GM18519 (cell line): ENCODE results near the gene ELOVL5.
A peak's percentile ranks its signal among the peaks of the same experiment; 100 is the strongest.
"Not testable (repeated sequence)": the region's sequence is repeated elsewhere in the genome, so short reads cannot be mapped to it uniquely, and the experiment has no call there.

Experiments used
- ATAC-seq: cut with Tn5 transposase; IDR thresholded peaks from one replicate; pipeline ENCODE4 v1.9.1; 2021; ENCODE audit warnings: mild to moderate bottlenecking, moderate library complexity; ENCODE audit not compliant: unreplicated experiment, low FRiP score

The ELOVL5 gene

DNA sequence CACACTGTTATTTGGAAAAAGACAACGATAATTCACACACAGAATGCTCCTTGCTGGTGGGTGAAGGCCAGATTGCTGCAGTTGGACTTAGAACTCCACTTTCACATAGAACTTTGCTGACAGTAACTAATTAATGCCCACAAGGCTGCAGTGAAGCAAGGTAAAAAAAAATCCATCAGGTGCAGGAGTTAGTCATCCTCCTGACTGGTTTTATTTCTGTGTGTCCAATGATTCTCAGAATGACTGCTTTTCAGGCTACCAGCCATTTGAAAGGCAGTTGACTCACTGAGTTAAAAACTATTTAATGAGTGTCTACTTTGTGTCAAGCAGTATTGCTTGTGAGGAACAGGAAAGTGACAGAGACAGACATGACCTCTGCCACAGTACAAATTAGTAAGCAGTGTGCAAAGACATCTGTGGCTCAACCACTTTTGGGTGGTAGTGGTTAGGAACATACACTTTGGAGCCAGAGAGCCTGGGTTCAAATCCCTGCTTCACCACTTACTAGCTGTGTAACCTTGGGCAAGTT is 41.9 kb downstream of the ELOVL5 start:
- peak; percentile 70 for ATAC-seq

DNA sequence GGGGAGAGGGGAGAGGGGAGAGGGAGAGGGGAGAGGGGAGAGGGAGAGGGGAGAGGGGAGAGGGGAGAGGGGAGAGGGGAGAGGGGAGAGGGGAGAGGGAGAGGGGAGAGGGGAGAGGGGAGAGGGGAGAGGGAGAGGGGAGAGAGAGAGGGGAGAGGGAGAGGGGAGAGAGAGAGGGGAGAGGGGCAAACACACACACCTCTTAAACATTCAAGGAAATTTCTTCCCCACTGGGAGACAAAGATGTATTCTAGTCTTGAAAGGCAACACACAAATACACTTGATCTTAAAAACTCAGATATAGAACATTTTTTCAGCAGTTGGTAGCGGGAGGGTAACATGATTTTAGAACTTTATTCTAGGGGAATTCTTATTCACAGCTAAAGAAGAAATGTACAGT is 42.5 kb downstream of the ELOVL5 start:
- ATAC-seq = not testable (repeated sequence)

DNA sequence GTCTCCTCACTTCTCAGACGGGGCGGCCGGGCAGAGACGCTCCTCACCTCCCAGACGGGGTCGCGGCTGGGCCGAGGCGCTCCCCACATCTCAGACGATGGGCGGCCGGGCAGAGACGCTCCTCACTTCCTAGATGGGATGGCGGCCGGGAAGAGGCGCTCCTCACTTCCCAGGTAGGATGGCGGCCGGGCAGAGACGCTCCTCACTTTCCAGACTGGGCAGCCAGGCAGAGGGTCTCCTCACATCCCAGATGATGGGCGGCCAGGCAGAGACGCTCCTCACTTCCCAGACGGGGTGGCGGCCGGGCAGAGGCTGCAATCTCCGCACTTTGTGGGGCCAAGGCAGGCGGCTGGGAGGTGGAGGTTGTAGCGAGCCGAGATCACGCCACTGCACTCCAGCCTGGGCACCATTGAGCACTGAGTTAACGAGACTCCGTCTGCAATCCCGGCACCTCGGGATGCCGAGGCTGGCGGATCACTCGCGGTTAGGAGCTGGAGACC is 43.2 kb downstream of the ELOVL5 start:
- not testable (repeated sequence) for ATAC-seq

DNA sequence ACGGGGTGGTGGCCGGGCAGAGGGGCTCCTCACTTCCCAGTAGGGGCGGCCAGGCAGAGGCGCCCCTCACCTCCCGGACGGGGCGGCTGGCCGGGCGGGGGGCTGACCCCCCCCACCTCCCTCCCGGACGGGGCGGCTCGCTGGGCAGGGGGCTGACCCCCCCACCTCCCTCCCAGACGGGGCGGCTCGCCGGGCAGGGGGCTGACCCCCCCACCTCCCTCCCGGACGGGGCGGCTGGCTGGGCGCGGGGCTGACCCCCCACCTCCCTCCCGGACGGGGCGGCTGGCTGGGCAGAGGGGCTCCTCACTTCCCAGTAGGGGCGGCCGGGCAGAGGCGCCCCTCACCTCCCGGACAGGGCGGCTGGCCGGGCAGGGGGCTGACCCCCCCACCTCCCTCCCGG is 43.8 kb downstream of the ELOVL5 start:
- ATAC-seq = not testable (repeated sequence)

DNA sequence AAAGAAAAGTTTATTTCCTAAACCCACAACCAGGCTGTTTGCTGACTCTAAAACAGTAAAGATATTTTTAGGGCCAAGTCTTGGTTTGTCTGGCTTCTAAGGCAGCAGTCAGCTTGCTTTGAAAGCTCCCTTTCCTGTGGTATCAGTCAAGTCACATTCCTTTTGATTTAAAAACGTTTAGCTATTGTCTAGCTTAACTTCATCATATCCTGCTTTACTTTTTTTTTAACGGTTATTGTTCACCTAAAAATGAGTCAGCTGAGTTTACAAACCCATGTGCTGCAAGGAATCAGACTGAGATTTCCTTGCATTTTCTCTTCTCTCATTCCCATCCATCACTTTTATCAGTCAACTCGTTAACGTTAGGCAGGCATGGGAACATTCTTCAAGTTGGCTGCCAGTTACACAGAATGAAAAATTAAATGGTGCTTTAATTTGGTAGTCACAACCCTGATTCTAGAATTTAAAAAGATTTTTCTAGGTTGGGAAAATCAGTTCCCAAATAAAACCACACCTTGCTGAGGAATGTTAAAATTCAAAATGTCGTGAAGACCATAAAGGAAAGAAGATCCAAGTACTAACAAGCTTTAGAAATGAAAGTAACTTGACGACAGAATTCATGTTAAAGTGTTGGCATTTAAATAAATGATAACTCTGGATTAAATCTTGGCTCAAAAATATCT is 45.9 kb downstream of the ELOVL5 start:
- no peak for ATAC-seq

DNA sequence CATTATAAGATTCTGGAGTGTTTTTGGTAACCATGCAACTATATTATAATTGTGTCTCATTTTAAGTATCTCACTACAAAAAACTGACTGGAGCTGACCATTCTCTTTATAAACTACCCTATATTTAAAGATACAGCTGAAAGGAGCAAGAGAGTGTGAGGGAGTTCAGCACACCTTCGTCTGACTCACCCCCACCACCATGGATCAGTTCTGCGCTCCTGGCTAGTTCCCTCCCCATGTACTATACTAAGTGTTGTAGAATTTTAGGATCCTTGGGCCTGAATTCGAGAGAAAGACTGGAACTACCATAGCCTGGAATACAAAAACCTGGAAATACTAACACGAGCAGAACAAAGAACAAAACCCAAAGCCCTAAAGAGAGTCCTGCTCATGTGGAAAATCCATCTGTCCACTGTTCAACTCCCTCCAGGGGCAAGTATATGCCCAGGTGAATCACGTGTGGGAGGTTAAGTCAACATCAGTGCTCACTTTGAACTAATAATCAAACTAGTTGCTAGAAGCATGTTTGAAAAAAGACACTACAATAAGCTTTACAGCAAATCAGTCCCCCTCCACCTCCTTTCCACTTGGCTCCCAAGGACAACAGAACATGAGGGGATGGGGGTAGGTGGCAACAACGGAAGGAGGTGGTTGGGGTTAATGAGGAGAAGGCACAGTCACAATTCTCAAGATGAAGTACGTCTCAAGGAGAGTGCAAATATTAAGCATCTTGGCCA is 46.8 kb downstream of the ELOVL5 start:
- no peak for ATAC-seq

DNA sequence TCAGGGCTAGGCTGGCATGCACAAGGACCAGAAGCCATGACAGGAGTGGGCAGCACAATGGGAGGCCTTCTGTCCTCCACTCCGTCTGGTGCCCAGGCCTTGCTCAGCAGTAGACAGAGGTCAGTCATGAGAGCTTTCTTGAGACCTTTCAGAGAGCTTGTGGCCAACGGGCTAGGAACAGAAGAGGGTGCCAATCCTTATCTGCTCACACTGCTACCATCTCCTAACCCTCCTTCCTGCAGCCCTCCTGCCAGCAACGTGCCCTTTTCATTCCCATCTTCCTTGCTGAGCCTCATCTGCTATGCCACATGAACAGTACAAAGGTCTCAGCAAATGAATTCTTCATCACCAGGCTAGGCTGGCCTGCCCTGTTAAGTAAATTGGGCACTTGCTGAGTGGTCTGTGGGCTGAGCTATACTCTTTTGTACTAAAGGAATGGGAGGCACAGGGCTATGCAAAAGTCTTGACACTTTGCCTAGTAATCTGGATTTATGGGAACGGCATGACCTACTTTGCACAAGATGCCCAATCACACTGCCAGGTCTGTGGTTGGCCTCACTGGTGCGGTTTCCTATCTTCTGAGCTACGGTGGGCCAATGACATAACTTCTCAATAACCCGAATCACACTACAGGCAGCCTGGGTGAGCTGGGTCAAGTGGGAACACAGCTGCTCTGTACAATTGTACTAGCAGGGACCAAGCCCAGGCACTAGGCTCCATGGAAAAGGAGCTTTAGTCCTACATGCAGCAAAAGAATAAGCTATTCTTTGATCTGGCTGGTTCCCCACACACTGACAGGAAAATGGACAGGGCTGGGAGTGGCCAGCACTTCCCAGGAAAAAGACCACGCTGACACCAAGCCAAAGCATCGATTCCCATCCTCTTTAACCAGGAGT is 47.8 kb downstream of the ELOVL5 start:
- no peak for ATAC-seq

DNA sequence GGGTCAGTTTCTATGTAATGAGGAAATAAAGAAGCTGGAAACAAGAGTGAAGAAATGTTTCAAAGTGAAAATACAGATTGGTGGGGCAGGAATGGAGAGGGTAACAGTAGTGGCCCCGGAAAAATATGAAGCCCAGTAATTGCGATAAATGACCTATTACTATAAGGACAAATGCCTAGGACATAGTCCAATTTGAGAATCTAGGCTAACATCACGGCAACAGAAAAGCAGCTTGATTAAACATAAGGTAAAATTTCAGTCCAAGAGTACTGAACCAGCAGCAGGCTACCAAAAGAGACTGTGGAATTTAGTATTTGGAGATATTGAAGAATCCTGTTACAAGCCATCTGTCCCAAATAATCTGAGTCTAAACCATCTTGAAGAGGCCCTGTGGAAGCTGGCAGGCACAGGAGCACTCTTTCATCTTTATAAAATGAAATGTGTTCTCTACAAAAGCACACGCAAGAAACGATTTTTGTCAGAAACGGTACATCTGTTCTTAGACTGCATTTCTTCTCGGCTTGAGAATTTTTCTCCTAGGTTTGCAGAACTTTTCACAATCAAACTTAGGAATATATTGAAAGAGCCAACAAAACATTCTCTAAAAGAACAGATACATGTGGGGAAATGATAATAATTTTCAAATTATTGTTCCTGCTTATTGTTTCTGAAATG is 49.3 kb downstream of the ELOVL5 start:
- no peak for ATAC-seq

DNA sequence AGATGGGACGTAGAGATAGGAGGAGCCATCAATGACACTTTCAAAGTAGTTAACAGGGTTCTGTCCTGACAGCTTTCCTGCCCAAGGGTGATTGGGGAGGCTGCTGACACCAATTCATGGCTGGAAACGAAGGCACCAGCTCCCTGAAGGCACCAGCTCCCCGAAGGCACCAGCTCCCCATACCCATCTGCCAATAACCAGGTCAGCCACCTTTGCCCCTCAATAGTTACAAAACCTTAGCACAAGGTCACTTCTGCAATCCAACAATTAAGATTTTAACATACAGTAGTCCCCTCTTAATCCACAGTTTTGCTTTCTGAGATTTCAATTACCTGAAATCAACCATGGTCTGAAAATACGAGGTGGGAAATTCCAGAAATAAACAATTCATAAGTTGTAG is 51.7 kb downstream of the ELOVL5 start:
- no peak for ATAC-seq

DNA sequence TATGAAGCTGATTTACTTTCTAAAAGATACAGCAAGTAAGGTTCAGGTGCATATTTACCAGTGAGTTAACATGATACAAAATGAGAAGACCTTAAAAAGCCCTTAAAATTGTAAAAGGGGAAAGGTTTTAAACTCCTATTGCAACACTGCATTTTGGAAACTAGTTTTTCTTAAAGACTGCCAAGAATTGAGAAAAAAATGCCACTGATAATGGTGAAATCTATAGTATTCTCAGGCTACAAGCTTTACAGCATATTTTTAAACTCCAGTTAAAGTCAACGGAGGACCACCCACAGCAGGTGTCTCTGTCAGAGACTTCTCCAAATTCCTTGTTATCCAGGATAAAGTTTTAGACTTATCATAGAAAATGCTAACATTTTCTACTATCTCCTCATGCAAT is 53.6 kb downstream of the ELOVL5 start:
- no peak for ATAC-seq

DNA sequence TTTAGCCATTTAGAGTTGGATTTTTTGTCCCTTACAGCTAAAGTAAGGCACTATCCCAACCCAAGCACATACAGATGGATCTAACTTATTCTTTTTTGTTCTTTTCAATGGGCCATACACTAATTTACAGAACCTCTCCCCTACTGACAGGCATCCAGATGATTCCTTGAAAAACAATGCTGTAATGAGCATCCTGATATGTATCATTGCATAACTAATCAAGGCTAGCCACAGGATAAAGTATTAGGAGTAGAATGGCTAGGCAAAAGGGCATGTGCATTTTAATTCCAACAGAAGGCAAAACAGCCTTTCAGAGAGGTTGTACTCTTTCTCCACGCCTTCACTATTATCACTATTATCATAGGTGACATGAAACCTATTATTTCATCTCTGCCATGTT is 54.1 kb downstream of the ELOVL5 start:
- ATAC-seq = no peak

DNA sequence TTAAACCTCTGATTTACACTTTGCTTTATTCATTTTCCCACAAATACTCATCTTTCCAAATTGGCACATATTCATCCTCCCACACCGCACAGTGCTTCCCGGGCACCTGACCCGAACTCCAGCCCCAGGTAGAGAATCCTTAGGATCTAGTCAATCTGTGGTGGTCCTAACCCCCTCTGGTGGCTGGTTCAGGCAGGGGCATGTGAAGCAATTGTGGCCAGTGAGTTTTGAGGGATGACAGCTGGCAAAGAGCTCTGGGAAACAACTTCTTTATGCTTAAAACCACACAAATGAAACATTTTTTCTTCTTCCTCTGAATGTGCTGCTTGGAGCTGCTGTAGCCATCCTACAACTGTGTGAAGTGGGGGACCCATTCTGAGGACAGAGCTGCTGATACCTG is 54.7 kb downstream of the ELOVL5 start:
- ATAC-seq = no peak

DNA sequence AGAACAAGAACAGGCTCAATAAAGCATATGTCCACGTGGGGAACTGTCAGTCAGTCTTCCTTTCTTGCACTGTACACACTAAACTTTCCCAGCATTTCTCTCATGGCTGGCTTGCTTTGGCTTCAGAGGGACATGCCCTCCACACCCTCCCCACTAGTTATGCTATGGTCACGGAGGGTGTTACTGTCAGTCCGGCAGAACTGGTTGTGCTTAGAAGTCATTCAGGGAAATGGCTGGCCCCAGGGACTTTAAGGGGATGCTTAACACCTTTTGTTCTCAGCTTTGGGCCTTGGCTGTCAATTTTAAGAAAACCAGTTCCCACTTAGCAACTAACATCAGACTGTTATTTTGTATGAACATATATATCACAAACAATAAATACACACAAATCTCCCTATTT is 55.1 kb downstream of the ELOVL5 start:
- ATAC-seq = no peak

DNA sequence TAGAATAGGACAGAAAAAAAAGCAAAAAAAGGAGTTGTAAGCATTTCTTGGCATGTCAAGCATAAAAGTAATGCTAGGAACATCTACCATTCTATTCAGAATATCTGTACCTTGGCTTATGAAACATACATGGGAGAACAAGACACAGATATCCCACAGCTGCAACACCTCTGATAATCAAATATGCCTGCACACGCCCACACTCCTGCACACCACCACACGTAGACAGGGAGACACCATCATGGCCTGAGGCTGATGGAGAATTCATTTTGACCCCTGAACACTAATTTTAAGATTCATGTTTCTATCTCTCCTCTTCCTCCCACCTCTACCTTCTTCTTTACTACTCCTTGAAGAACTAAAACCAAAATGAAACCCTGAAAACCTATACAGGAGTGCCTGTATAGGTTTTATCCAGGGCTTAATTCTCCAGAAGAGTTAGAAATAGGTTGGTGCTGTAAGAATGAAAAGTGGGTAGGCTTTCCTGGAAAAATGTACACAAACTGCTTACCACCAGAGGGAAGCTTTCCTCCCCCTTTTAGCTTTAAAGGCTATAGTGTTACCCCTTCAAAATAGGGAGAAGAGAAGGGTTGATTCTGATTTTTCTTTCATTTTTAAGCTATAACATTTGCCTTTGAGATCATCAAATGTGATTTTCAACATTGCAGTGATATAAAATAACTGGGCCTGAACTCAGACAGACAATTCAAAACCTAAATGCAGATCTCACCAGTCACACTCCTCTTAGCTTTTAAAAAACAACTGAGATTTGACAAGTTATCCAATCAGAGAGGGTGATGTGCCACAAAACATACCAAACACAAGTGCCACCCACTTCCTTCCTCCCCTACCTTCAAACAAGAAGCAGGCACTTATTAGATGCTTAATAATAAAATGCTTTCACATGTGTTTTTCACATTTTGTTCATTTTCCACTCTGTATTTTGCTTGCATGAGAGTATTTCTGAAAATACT is 57.9 kb downstream of the ELOVL5 start:
- no peak for ATAC-seq

DNA sequence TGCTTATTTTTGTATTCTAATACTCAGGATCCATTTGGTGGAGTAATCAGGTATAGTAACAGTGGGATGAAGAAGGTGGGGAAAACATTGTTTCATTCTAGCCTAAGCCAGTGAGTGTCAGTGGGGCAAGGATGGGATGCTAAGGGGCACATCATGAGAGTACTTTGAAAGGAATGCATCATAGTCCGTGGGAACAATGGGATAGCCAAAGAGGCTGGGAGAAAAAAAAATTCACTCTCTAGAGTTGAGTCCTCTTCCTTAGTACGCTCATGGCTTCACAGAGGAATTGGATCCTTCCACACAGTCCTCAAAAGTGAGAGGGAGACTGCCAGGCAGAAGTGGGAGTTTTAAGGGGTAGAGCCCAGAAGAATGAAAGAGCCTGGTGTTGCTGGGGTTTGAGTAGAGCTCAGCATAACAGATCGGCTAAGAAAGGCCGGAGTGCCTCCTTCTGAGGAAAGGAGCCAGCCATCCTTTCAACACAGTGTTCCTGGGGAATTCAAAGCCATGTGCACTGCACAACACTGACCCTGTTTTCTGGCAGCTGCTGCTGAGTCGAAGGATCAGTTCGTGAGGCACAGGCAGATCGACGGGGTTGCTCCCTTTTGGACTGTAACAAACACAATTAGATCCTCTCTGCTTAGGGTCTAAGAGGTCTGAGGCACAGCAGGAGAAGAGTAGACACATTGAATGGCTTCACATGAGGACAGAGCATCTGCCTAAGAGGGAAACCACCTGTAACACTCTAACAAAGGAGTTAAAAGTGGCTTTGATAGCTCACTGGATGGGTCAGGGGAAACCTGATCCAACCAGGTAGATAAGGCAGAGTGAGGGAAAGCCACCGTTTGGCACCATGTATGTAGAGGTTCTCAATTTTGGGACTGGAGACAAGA is 61.2 kb downstream of the ELOVL5 start:
- ATAC-seq = no peak

DNA sequence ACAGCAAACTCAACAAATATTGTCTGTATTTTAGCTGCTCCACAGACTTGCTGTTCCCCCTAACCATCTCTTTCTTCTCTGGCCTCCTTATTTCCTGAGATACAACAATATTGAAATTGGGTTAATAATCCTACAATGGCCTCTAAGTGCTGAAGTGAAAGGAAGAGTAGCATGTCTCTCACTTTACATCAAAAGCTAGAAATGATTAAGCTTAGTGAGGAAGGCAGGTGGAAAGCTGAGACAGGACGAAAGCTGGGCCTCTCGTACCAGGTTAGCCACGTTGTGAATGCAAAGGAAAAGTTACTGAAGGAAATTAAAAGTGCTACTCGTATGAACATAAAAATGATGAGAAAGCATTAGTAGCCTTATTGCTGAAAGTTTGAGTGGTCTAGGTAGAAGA is 63.8 kb downstream of the ELOVL5 start:
- ATAC-seq = no peak

DNA sequence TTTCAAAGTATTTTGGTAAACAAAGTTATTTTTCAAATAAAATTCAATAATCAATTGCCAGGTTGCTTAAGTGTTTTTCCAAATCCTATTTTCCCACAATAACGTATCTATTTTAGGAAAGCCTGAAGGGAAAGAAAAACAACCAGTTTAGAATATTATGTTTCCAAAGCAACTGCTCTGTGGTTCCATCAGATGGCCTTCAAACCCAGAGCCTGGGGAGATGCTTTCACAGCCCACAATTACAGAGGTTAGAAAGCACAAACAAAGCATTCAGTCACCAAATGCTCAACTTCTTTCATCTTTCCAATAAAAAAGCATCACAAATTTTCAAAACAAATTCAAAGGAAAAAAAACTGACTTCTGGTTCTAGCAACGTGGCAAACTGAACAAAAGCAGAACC is 66.0 kb downstream of the ELOVL5 start:
- no peak for ATAC-seq

DNA sequence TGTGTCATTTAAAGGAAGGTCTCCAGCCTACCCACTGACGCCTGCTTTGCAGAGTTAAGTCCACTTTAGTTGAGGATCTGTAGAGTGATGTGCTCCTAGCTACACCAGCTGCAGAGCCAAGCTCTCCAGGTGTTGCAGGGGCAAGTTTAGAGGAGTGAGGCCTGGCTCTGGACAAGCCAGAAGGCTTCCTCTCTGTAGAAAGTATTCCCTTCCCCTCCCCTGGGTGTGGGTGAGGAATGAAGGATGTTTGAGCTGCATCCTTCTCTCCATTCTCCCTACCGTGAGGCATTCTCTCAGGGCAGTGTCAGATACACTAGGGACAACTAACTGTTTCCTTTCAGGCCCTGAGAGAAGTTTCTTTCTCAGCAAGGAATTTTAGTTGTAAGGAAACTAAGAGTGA is 66.5 kb downstream of the ELOVL5 start:
- ATAC-seq = no peak
